HEK293 (cell line): ENCODE measurements around the gene KLK15.

ENCODE experiments used
- BCL11A ChIP-seq: fragments of 450-650 bp; formaldehyde crosslinking; IDR thresholded peaks from 2 replicates; pipeline ENCODE4 v1.5.1; 2016; ENCODE audit warnings: low read depth, missing biosample characterization, missing genetic modification characterization
- CTCF ChIP-seq: fragments of 450-650 bp; formaldehyde crosslinking; IDR thresholded peaks from 2 replicates; pipeline ENCODE4 v1.5.1; 2016; ENCODE audit warnings: missing biosample characterization, missing genetic modification characterization
- HOXA7 ChIP-seq: sonication (generic); formaldehyde crosslinking; IDR thresholded peaks from 2 replicates; pipeline ENCODE4 v1.8.1; 2022; ENCODE audit warnings: missing genetic modification reagents, borderline replicate concordance
- TCF7L2 ChIP-seq: IDR thresholded peaks from 2 replicates; pipeline ENCODE4 v1.6.1; 2011; ENCODE audit warnings: low read depth, mild to moderate bottlenecking, inconsistent platforms, low read length, moderate library complexity, borderline replicate concordance
- TRIM28 ChIP-seq: IDR thresholded peaks from 2 replicates; pipeline ENCODE4 v1.6.1; 2011; ENCODE audit warnings: low read length, control low read depth, borderline replicate concordance
- YY1 ChIP-seq: fragments of 450-650 bp; formaldehyde crosslinking; IDR thresholded peaks from 2 replicates; pipeline ENCODE4 v1.5.1; 2018; ENCODE audit warnings: missing biosample characterization, missing genetic modification characterization
- YY2 ChIP-seq: fragments of 450-650 bp; formaldehyde crosslinking; IDR thresholded peaks from 2 replicates; pipeline ENCODE4 v1.5.1; 2016; ENCODE audit warnings: missing biosample characterization, missing genetic modification characterization
- ZBTB7A ChIP-seq: fragments of 450-650 bp; formaldehyde crosslinking; IDR thresholded peaks from 2 replicates; pipeline ENCODE4 v1.5.1; 2016; ENCODE audit warnings: low read depth, missing biosample characterization, missing genetic modification characterization
- ZNF341 ChIP-seq: fragments of 450-650 bp; formaldehyde crosslinking; IDR thresholded peaks from 2 replicates; pipeline ENCODE4; 2016; ENCODE audit warnings: low read depth, missing biosample characterization, missing genetic modification characterization
- ZNF416 ChIP-seq: fragments of 450-650 bp; formaldehyde crosslinking; IDR thresholded peaks from 2 replicates; pipeline ENCODE4 v1.5.1; 2016; ENCODE audit warnings: missing biosample characterization, missing genetic modification characterization
- ZNF560 ChIP-seq: fragments of 450-650 bp; formaldehyde crosslinking; IDR thresholded peaks from 2 replicates; pipeline ENCODE4 v1.5.1; 2017; ENCODE audit warnings: missing biosample characterization, missing genetic modification characterization, borderline replicate concordance
- ZNF629 ChIP-seq: fragments of 450-650 bp; formaldehyde crosslinking; IDR thresholded peaks from 2 replicates; pipeline ENCODE4 v1.5.1; 2017; ENCODE audit warnings: missing biosample characterization, missing genetic modification characterization
- ZNF785 ChIP-seq: fragments of 450-650 bp; formaldehyde crosslinking; IDR thresholded peaks from 2 replicates; pipeline ENCODE4 v1.5.1; 2016; ENCODE audit warnings: missing biosample characterization, missing genetic modification characterization
- TF ChIP-seq, protein P1 (sequence below): IDR thresholded peaks from 2 replicates; pipeline ENCODE4 v1.6.1; 2011; ENCODE audit warnings: mild to moderate bottlenecking, low read depth, low read length, borderline replicate concordance

DNA sequence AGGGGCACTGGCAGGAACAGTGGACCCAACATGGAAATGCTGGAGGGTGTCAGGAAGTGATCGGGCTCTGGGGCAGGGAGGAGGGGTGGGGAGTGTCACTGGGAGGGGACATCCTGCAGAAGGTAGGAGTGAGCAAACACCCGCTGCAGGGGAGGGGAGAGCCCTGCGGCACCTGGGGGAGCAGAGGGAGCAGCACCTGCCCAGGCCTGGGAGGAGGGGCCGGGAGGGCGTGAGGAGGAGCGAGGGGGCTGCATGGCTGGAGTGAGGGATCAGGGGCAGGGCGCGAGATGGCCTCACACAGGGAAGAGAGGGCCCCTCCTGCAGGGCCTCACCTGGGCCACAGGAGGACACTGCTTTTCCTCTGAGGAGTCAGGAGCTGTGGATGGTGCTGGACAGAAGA lies 44.0 kb upstream of the KLK15 start:
- TF ChIP-seq ZBTB7A (tag by site-specific recombination): no peak
- TF ChIP-seq ZNF416 (tag by site-specific recombination): no peak
- TF ChIP-seq ZNF341 (tag by site-specific recombination): no peak
- TF ChIP-seq YY1 (tag by site-specific recombination): no peak
- no peak for TF ChIP-seq TCF7L2
- no peak for TF ChIP-seq YY2
- TF ChIP-seq CTCF: no peak
- TF ChIP-seq ZNF785 (tag by site-specific recombination): no peak
- no peak for TF ChIP-seq TRIM28
- TF ChIP-seq BCL11A: no peak
- TF ChIP-seq HOXA7 (CRISPR knock-in tag): no peak
- TF ChIP-seq, protein P1, sequence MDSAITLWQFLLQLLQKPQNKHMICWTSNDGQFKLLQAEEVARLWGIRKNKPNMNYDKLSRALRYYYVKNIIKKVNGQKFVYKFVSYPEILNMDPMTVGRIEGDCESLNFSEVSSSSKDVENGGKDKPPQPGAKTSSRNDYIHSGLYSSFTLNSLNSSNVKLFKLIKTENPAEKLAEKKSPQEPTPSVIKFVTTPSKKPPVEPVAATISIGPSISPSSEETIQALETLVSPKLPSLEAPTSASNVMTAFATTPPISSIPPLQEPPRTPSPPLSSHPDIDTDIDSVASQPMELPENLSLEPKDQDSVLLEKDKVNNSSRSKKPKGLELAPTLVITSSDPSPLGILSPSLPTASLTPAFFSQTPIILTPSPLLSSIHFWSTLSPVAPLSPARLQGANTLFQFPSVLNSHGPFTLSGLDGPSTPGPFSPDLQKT: no peak
- TF ChIP-seq ZNF560 (tag by site-specific recombination): no peak
- no peak for TF ChIP-seq ZNF629
